ENCODE results near the gene ITIH2.
"Not testable (repeated sequence)": the region's sequence is repeated elsewhere in the genome, so short reads cannot be mapped to it uniquely, and the experiment has no call there.

The ITIH2 gene

GRCh38 chr10:7752251-7752650 is 49.1 kb downstream of the ITIH2 start:
- DNase-seq, result no peak

GRCh38 chr10:7755103-7755502 is 52.0 kb downstream of the ITIH2 start:
- DNase-seq, result no peak

- no peak for DNase-seq
These were observed 53.4 kb downstream of the ITIH2 start for GRCh38 chr10:7756360-7756992.

GRCh38 chr10:7763929-7764328 is 60.8 kb downstream of the ITIH2 start:
- no peak for DNase-seq

GRCh38 chr10:7766241-7766640 is 63.1 kb downstream of the ITIH2 start:
- no peak for DNase-seq

- no peak for DNase-seq
These were observed 64.1 kb downstream of the ITIH2 start for GRCh38 chr10:7767209-7767608.

GRCh38 chr10:7768417-7768816 is 65.3 kb downstream of the ITIH2 start:
- DNase-seq, result no peak

- no peak for DNase-seq
These were observed 71.0 kb downstream of the ITIH2 start for GRCh38 chr10:7773845-7774801.

GRCh38 chr10:7776777-7777176 is 73.7 kb downstream of the ITIH2 start:
- DNase-seq, result no peak

GRCh38 chr10:7782194-7782593 is 79.1 kb downstream of the ITIH2 start:
- DNase-seq, result not testable (repeated sequence)

- no peak for DNase-seq
These were observed 83.3 kb downstream of the ITIH2 start for GRCh38 chr10:7786430-7786829.

GRCh38 chr10:7787150-7787856 is 84.2 kb downstream of the ITIH2 start:
- DNase-seq, result peak; percentile 15

GRCh38 chr10:7787857-7788638 is 84.9 kb downstream of the ITIH2 start, which contains the start of the genes ATP5F1C and KIN:
Gene ATP5F1C, plus strand, starts transcription at chr10:7788177. Its CDS starts 31 bp downstream, at chr10:7788208.
Gene KIN, minus strand, starts transcription at chr10:7787993. Its CDS starts 60 bp downstream, at chr10:7787933.
- peak; percentile 98 for DNase-seq

GRCh38 chr10:7788639-7789286 is 85.6 kb downstream of the ITIH2 start:
- DNase-seq, result no peak

- DNase-seq, result no peak
These were observed 86.3 kb downstream of the ITIH2 start for GRCh38 chr10:7789390-7789789.

- DNase-seq, result no peak
These were observed 89.4 kb downstream of the ITIH2 start for GRCh38 chr10:7792541-7792940.

GRCh38 chr10:7794251-7795026 is 91.3 kb downstream of the ITIH2 start:
- DNase-seq, result no peak

- no peak for DNase-seq
These were observed 92.5 kb downstream of the ITIH2 start for GRCh38 chr10:7795605-7796004.

- no peak for DNase-seq
These were observed 94.5 kb downstream of the ITIH2 start for GRCh38 chr10:7797582-7797981.
